Neural cell (in vitro differentiated cells): ENCODE results near the gene DEFB114. TPM values are rescaled to one million over a fixed set of nuclear protein-coding genes. Genes with fewer than 3 reads are reported as not detected.

Experiments used
- H2AFZ ChIP-seq: fragments of 200-600, 300-800 bp; sonication (generic), shearing (Covaris generic); 2 replicates; pipeline ENCODE4 v1.6.0; 2014; ENCODE audit warnings: low read depth, mild to moderate bottlenecking, antibody characterized with exemption, low read length, moderate library complexity
- H3F3A ChIP-seq: fragments of 200-600 bp; shearing (Covaris generic); 2 replicates; pipeline ENCODE4 v1.6.1; 2016; ENCODE audit warnings: mild to moderate bottlenecking, moderate library complexity, mixed read lengths, antibody characterized with exemption, low read length; ENCODE audit not compliant: insufficient read depth, poor library complexity, severe bottlenecking
- H3K27ac ChIP-seq: fragments of 200-600, 300-800 bp; sonication (generic), shearing (Covaris generic); 2 replicates; pipeline ENCODE4 v1.5.1; 2014; ENCODE audit warnings: mild to moderate bottlenecking, low read length, moderate library complexity
- H3K27me3 ChIP-seq: fragments of 300-800, 200-600 bp; sonication (generic), shearing (Covaris generic); 2 replicates; pipeline ENCODE4 v1.6.0; 2014; ENCODE audit warnings: mild to moderate bottlenecking, low read depth, low read length, moderate library complexity; ENCODE audit not compliant: insufficient read depth
- H3K36me3 ChIP-seq: fragments of 300-800, 200-600 bp; sonication (generic), shearing (Covaris generic); 2 replicates; pipeline ENCODE4 v1.5.1; 2014; ENCODE audit warnings: mild to moderate bottlenecking, antibody characterized with exemption, low read length, moderate library complexity; ENCODE audit not compliant: insufficient read depth
- H3K4me2 ChIP-seq: fragments of 300-800, 200-600 bp; sonication (generic), shearing (Covaris generic); 2 replicates; pipeline ENCODE4 v1.6.0; 2014; ENCODE audit warnings: mild to moderate bottlenecking, low read length
- H3K4me3 ChIP-seq: fragments of 300-800, 200-600 bp; sonication (generic), shearing (Covaris generic); 2 replicates; pipeline ENCODE4 v1.5.1; 2014; ENCODE audit warnings: mild to moderate bottlenecking, low read length, moderate library complexity
- H3K79me2 ChIP-seq: fragments of 200-600 bp; shearing (Covaris generic); replicated peaks from 2 replicates; pipeline ENCODE4 v1.6.0; 2014; ENCODE audit warnings: mild to moderate bottlenecking, low read length, moderate library complexity; ENCODE audit not compliant: insufficient read depth
- H3K9ac ChIP-seq: fragments of 300-800, 200-600 bp; sonication (generic), shearing (Covaris generic); 2 replicates; pipeline ENCODE4 v1.6.1; 2016; ENCODE audit warnings: mild to moderate bottlenecking, low read length, mixed read lengths
- H3K9me2 ChIP-seq: fragments of 200-600 bp; shearing (Covaris generic); 2 replicates; pipeline ENCODE4 v1.6.1; 2016; ENCODE audit warnings: mild to moderate bottlenecking, low read length, mixed read lengths; ENCODE audit not compliant: insufficient read depth
- H3K9me3 ChIP-seq: fragments of 200-600, 300-800 bp; sonication (generic), shearing (Covaris generic); 2 replicates; pipeline ENCODE4 v1.6.1; 2016; ENCODE audit warnings: mild to moderate bottlenecking, mixed run types, low read length, moderate library complexity, mixed read lengths
- H4K20me1 ChIP-seq: fragments of 200-600 bp; shearing (Covaris generic); 2 replicates; pipeline ENCODE4 v1.6.1; 2016; ENCODE audit warnings: mild to moderate bottlenecking, mixed run types; ENCODE audit not compliant: insufficient read depth
- EP300 ChIP-seq: fragments of 450-650 bp; conservative IDR thresholded peaks from 2 replicates; pipeline ENCODE4 v1.6.1; 2014; ENCODE audit warnings: antibody characterized with exemption, mild to moderate bottlenecking, moderate library complexity; ENCODE audit not compliant: poor library complexity, severe bottlenecking
- EZH2 ChIP-seq: fragments of 200-600, 300-800 bp; shearing (Covaris generic), sonication (generic); IDR thresholded peaks from 2 replicates; pipeline ENCODE4 v1.6.1; 2014; ENCODE audit warnings: antibody characterized with exemption, low read length, borderline replicate concordance, mild to moderate bottlenecking; ENCODE audit not compliant: insufficient read depth, poor library complexity, severe bottlenecking
- MXI1 ChIP-seq: fragments of 450-650 bp; conservative IDR thresholded peaks from 2 replicates; pipeline ENCODE4 v1.6.1; 2014; ENCODE audit warnings: antibody characterized with exemption, mild to moderate bottlenecking; ENCODE audit not compliant: poor library complexity, severe bottlenecking
- POLR2AphosphoS5 ChIP-seq: IDR thresholded peaks from 2 replicates; pipeline ENCODE4 v1.6.1; 2012
- RAD21 ChIP-seq: fragments of 450-650 bp; conservative IDR thresholded peaks from 2 replicates; pipeline ENCODE4 v1.6.1; 2014; ENCODE audit warnings: antibody characterized with exemption, mild to moderate bottlenecking, moderate library complexity
- REST ChIP-seq: IDR thresholded peaks from 2 replicates; pipeline ENCODE4 v1.6.1; 2012; ENCODE audit warnings: borderline replicate concordance
- SMC3 ChIP-seq: fragments of 450-650 bp; conservative IDR thresholded peaks from 2 replicates; pipeline ENCODE4 v1.6.1; 2014; ENCODE audit warnings: antibody characterized with exemption, mild to moderate bottlenecking, moderate library complexity; ENCODE audit not compliant: poor library complexity
- TAF1 ChIP-seq: IDR thresholded peaks from 2 replicates; pipeline ENCODE4 v1.6.1; 2012; ENCODE audit warnings: low read depth
- polyA plus RNA-seq: library from polyadenylated mRNA; depleted of rRNA; stranded (reverse); fragments of >200 nt; gene quantifications from 2 replicates; pipeline ENCODE4 v1.2.3, GENCODE V29; 2014
- TF ChIP-seq, protein P1 (sequence below): fragments of 450-650 bp; IDR thresholded peaks from 2 replicates; pipeline ENCODE4 v1.5.1; 2014; ENCODE audit warnings: antibody characterized with exemption, mild to moderate bottlenecking, moderate library complexity; ENCODE audit not compliant: poor library complexity, severe bottlenecking

Gene DEFB114
- polyA plus RNA-seq, 1 donor from 2014 or later: not detected

GRCh38 chr6:49986551-49986950, 22.6 kb upstream of the DEFB114 start:
- Histone ChIP-seq H2AFZ (no peak overlapping the region), H3K9me3 (no peaks in the 10 kb centered on the region), H3F3A (no peaks in the 10 kb centered on the region), H4K20me1 (no peaks in the 10 kb centered on the region), H3K4me2 (no peak overlapping the region), H3K36me3 (no peaks in the 10 kb centered on the region), H3K4me3 (no peak overlapping the region), H3K27ac (no peak overlapping the region), H3K27me3 (no peaks in the 10 kb centered on the region), H3K9me2 (no peaks in the 10 kb centered on the region), H3K9ac (no peak overlapping the region), H3K79me2 (no peaks in the 10 kb centered on the region)
- TF ChIP-seq TAF1 (no peak), SMC3 (no peak), MXI1 (no peak)

DNA sequence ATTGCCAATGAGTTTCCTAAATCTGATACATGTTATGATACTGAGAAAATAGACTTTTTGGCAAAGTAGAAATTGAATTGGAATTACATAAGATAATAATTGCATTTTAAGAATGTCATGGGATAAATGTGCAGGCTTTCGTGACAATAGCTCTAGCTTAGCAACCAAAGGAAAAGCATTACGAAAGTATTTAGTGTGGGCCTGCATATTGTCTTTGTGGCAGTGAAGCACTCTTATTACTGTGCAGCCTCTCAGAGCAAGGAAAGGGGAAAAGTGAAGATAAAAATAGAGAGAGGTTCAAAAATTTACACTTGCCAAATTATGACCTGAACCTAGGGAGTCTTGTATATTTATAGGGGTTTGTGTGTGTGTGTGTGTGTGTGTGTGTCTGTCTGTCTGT, 18.1 kb upstream of the DEFB114 start:
- H3K9ac ChIP-seq: no peak overlapping the region
- no peaks in the 10 kb centered on the region for H3K27me3 ChIP-seq
- no peaks in the 10 kb centered on the region for H3K36me3 ChIP-seq
- H4K20me1 ChIP-seq: no peaks in the 10 kb centered on the region
- H3K9me3 ChIP-seq: no peaks in the 10 kb centered on the region
- H3K27ac ChIP-seq: no peak overlapping the region
- no peak overlapping the region for H2AFZ ChIP-seq
- H3K9me2 ChIP-seq: no peaks in the 10 kb centered on the region
- H3F3A ChIP-seq: no peaks in the 10 kb centered on the region
- no peak overlapping the region for H3K4me2 ChIP-seq
- no peaks in the 10 kb centered on the region for H3K79me2 ChIP-seq
- TF ChIP-seq EZH2 (no peak), REST (no peak), SMC3 (no peak), EP300 (no peak)
- no peak overlapping the region for H3K4me3 ChIP-seq

DNA sequence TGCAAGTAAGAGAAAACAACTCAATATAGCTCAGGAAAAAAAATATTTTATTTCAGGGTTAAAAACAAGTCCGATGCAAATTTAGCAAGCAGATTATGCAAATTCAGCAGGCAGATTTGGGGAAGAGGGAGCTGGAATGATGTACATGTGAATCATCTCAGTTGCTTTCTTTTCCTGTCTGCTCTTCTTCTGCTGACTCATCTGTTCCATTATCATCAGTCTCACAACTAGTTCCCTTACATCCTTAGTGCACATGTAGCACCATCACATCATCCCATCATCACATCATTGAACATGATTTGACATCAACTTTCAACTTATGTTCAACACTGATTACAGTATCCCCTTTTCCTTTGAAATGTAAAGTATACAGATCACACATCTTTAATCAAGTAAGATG, 16.9 kb upstream of the DEFB114 start:
- H3K36me3 ChIP-seq: no peaks in the 10 kb centered on the region
- no peaks in the 10 kb centered on the region for H4K20me1 ChIP-seq
- H3K9me2 ChIP-seq: no peaks in the 10 kb centered on the region
- no peaks in the 10 kb centered on the region for H3F3A ChIP-seq
- no peaks in the 10 kb centered on the region for H3K9me3 ChIP-seq
- H2AFZ ChIP-seq: no peak overlapping the region
- TF ChIP-seq MXI1 (no peak), SMC3 (no peak), RAD21 (no peak), REST (no peak), POLR2AphosphoS5 (no peak), TAF1 (no peak), EZH2 (no peak), EP300 (no peak)
- TF ChIP-seq, protein P1, sequence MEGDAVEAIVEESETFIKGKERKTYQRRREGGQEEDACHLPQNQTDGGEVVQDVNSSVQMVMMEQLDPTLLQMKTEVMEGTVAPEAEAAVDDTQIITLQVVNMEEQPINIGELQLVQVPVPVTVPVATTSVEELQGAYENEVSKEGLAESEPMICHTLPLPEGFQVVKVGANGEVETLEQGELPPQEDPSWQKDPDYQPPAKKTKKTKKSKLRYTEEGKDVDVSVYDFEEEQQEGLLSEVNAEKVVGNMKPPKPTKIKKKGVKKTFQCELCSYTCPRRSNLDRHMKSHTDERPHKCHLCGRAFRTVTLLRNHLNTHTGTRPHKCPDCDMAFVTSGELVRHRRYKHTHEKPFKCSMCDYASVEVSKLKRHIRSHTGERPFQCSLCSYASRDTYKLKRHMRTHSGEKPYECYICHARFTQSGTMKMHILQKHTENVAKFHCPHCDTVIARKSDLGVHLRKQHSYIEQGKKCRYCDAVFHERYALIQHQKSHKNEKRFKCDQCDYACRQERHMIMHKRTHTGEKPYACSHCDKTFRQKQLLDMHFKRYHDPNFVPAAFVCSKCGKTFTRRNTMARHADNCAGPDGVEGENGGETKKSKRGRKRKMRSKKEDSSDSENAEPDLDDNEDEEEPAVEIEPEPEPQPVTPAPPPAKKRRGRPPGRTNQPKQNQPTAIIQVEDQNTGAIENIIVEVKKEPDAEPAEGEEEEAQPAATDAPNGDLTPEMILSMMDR: no peak
- no peaks in the 10 kb centered on the region for H3K27me3 ChIP-seq
- H3K79me2 ChIP-seq: no peaks in the 10 kb centered on the region
- H3K4me2 ChIP-seq: no peak overlapping the region
- H3K9ac ChIP-seq: no peak overlapping the region
- no peak overlapping the region for H3K4me3 ChIP-seq
- H3K27ac ChIP-seq: no peak overlapping the region
